ENCODE data around the gene OSM. TPM values are rescaled to one million over a fixed set of nuclear protein-coding genes. Genes with fewer than 3 reads are reported as not detected.

The OSM gene
- total and polyA plus RNA-seq, 2 donors (not counting 3 experiments of a cell fraction or from before 2014, with no cell fraction given): not detected

- DNase-seq (ENCODE audit: low read depth, low spot score) (peak; percentile 57), FAIRE-seq (peak; percentile 91)
- CTCF ChIA-PET: interaction anchor here (0.6 to 4.3 kb wide), 17 partner anchors 7 to 166 kb away, joined by 3 to 56 read pairs (median 5); partner anchors contain the start of genes RNF215 and TBC1D10A
- H3K9me3 ChIP-seq (replicated peaks; ENCODE audit: control insufficient read depth, insufficient read depth, low read length): no peaks in the 10 kb centered on the region
- H4K20me1 ChIP-seq (replicated peaks; ENCODE audit: control insufficient read depth, extremely low read depth, insufficient read depth, low read length): no peaks in the 10 kb centered on the region
- no TSS peak for BruUV-seq (replicated peaks)
- intact Hi-C loops (cut with micrococcal nuclease): loop anchor here (1.0 kb wide), 2 partner anchors 24 to 124 kb away; partner anchors contain the start of gene RNF215
- no peaks in the 10 kb centered on the region for H3K79me2 ChIP-seq (ENCODE audit: control insufficient read depth, insufficient read depth, low read length)
- H3K4me1 ChIP-seq (ENCODE audit: control insufficient read depth, extremely low read depth, insufficient read depth, low read length): peaks cover 6% of the 10 kb centered on the region
- peak overlapping the region; percentile 65 for H3K4me2 ChIP-seq (ENCODE audit: insufficient read depth, low read length)
- H3K27ac ChIP-seq (ENCODE audit: insufficient read depth, low read depth, low read length): no peak overlapping the region
- TF ChIP-seq EZH2 (IDR thresholded peaks at IDR 0.05; ENCODE audit: borderline replicate concordance, low read depth, low read length, severe bottlenecking) (no peak), GATA2 (IDR thresholded peaks at IDR 0.05; ENCODE audit: insufficient read depth, insufficient read length, low read depth, low read length) (no peak), CTCF (IDR thresholded peaks at IDR 0.05; ENCODE audit: extremely low read depth in 1 of 2, insufficient read depth in 1 of 2, low read depth in 1 of 2, low read length in 2 of 2) (peak; percentile 82 to 93), JUN (IDR thresholded peaks at IDR 0.05; ENCODE audit: borderline replicate concordance, insufficient read depth, insufficient read length, low read depth) (no peak), FOS (IDR thresholded peaks at IDR 0.05; ENCODE audit: borderline replicate concordance, insufficient read depth, low read length) (peak; percentile 27), MAX (IDR thresholded peaks at IDR 0.05; ENCODE audit: insufficient read depth, insufficient read length) (no peak), MYC (IDR thresholded peaks at IDR 0.05; ENCODE audit: low read depth, low read length) (no peak), POLR2AphosphoS5 (IDR thresholded peaks at IDR 0.05; ENCODE audit: insufficient read depth, low read depth, low read length) (no peak), POLR2A (IDR thresholded peaks at IDR 0.05; ENCODE audit: low read depth, low read length) (no peak)
- dilution Hi-C loops (cut with MboI; ENCODE audit: extremely low pct_ligation_motif_present, low sequenced_read_pairs): no loop called here
- H3K27me3 ChIP-seq (ENCODE audit: control insufficient read depth in 2 of 2, insufficient read depth in 2 of 2, low read length in 2 of 2): no peaks in the 10 kb centered on the region
- POLR2A ChIA-PET: no interaction called here
- H3K36me3 ChIP-seq (ENCODE audit: control insufficient read depth in 2 of 2, extremely low read depth in 1 of 2, insufficient read depth in 2 of 2, low read length in 2 of 2): no peaks in the 10 kb centered on the region
- H2AFZ ChIP-seq (ENCODE audit: low read depth, low read length): peak overlapping the region; percentile 94
- no peak overlapping the region for H3K4me3 ChIP-seq (replicated peaks in 1 of 3; ENCODE audit: insufficient read depth in 1 of 3, low read depth in 1 of 3, low read length in 3 of 3)
- no peak overlapping the region for H3K9ac ChIP-seq (replicated peaks; ENCODE audit: extremely low read depth, insufficient read depth, low read length)
- no peaks in the 10 kb centered on the region for H3K9me1 ChIP-seq (replicated peaks; ENCODE audit: control insufficient read depth, extremely low read depth, insufficient read depth, low read length)
Observed at GRCh38 chr22:30262917-30263741, 3.5 kb downstream of the OSM start.

Data from endothelial cell of umbilical vein (primary cell).